ENCODE results near the gene ADAMTS4.

The ADAMTS4 gene

DNA sequence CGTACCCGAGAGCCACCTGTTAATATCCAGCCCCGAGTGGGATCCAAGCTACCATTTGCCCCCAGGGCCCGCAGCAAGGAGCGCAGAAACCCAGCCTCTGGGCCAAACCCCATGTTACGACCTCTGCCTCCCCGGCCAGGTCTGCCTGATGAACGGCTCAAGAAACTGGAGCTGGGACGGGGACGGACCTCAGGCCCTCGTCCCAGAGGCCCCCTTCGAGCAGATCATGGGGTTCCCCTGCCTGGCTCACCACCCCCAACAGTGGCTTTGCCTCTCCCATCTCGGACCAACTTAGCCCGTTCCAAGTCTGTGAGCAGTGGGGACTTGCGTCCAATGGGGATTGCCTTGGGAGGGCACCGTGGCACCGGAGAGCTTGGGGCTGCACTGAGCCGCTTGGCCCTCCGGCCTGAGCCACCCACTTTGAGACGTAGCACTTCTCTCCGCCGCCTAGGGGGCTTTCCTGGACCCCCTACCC is 38.1 kb downstream of the ADAMTS4 start:
- H3K79me1 ChIP-seq (ENCODE audit: low read length), result peaks cover 7% of the 10 kb centered on the region
- no peak overlapping the region for H2BK120ac ChIP-seq (ENCODE audit: insufficient read depth, low read length, poor library complexity)
- peak overlapping the region; percentile 0 for H3K9ac ChIP-seq (ENCODE audit: low read length)
- no peak overlapping the region for H4K91ac ChIP-seq (ENCODE audit: low read depth, low read length)
- H2AFZ ChIP-seq (ENCODE audit: insufficient read depth, low read length, poor library complexity), result no peak overlapping the region
- no peak for DNase-seq
- H4K8ac ChIP-seq (ENCODE audit: low read depth, low read length), result no peak overlapping the region
- no peak overlapping the region for H2AK5ac ChIP-seq (ENCODE audit: low read length)
- no peak overlapping the region for H3K18ac ChIP-seq (ENCODE audit: low read length)
- H3K27me3 ChIP-seq (ENCODE audit: insufficient read depth, low read length), result no peaks in the 10 kb centered on the region
- peaks cover 11 to 14% of the 10 kb centered on the region in 2 experiments for H3K4me1 ChIP-seq (ENCODE audit: control insufficient read depth in 1 of 2, insufficient read depth in 2 of 2, low read length in 2 of 2)
- WGBS (ENCODE audit: extremely low coverage, insufficient coverage, insufficient read length), result no CpG with 5 or more reads among the region's 22 CpGs
- peaks cover 2% of the 10 kb centered on the region for H3K9me3 ChIP-seq (ENCODE audit: insufficient read depth, low read depth, low read length)
- H3K14ac ChIP-seq (ENCODE audit: low read length), result no peak overlapping the region
- H2BK5ac ChIP-seq (ENCODE audit: low read depth, low read length, poor library complexity), result no peak overlapping the region
- no peak overlapping the region for H3K4me2 ChIP-seq (ENCODE audit: low read length)
- peaks cover 28 to 57% of the 10 kb centered on the region in 2 experiments for H3K36me3 ChIP-seq (ENCODE audit: control insufficient read depth in 1 of 2, insufficient read depth in 2 of 2, low read length in 2 of 2)
- no peak overlapping the region for H2BK12ac ChIP-seq (ENCODE audit: low read length)
- H4K12ac ChIP-seq (ENCODE audit: low read depth, low read length), result peak overlapping the region; percentile 46
- H3K27ac ChIP-seq (ENCODE audit: low read depth, low read length), result no peak overlapping the region
- no peak overlapping the region for H3K4ac ChIP-seq (ENCODE audit: low read depth, low read length)
- H3K23ac ChIP-seq (ENCODE audit: low read length), result no peak overlapping the region
- H3K79me2 ChIP-seq (ENCODE audit: control insufficient read depth, insufficient read depth, low read length, poor library complexity), result peaks cover 8% of the 10 kb centered on the region
- H3K4me3 ChIP-seq (ENCODE audit: low read depth, low read length), result no peak overlapping the region

DNA sequence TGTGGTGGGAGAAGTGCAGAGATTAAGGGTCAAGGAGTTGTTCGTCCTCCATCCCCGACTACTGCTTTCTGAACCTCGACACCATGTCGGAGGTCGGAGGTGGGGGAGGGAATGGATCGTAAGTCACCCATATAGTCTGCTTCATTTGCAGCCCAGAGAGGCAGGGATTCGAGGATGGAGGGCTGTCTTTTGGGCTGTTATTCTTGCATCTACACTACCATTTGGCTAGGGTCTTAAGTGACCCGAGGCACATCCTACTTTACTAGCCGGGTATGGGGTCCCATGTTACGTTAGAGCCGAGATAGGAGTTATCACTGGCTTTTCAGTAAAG is 39.0 kb downstream of the ADAMTS4 start:
- Histone ChIP-seq H3K4me2 (ENCODE audit: low read length) (peak overlapping the region; percentile 63), H3K27ac (ENCODE audit: low read depth, low read length) (peak overlapping the region; percentile 54), H3K79me1 (ENCODE audit: low read length) (peaks cover 7% of the 10 kb centered on the region), H3K4me3 (ENCODE audit: low read depth, low read length) (peak overlapping the region; percentile 84), H3K9me3 (ENCODE audit: insufficient read depth, low read depth, low read length) (peaks cover 2% of the 10 kb centered on the region), H3K14ac (ENCODE audit: low read length) (peak overlapping the region; percentile 72), H3K23ac (ENCODE audit: low read length) (no peak overlapping the region), H3K4me1 (ENCODE audit: control insufficient read depth in 1 of 2, insufficient read depth in 2 of 2, low read length in 2 of 2) (peaks cover 9 to 11% of the 10 kb centered on the region in 2 experiments), H2BK12ac (ENCODE audit: low read length) (no peak overlapping the region), H2BK120ac (ENCODE audit: insufficient read depth, low read length, poor library complexity) (peak overlapping the region; percentile 52), H3K36me3 (ENCODE audit: control insufficient read depth in 1 of 2, insufficient read depth in 2 of 2, low read length in 2 of 2) (peaks cover 26 to 53% of the 10 kb centered on the region in 2 experiments), H3K79me2 (ENCODE audit: control insufficient read depth, insufficient read depth, low read length, poor library complexity) (peaks cover 8% of the 10 kb centered on the region), H3K18ac (ENCODE audit: low read length) (peak overlapping the region; percentile 95), H2BK5ac (ENCODE audit: low read depth, low read length, poor library complexity) (peak overlapping the region; percentile 61), H3K4ac (ENCODE audit: low read depth, low read length) (peak overlapping the region; percentile 87), H4K91ac (ENCODE audit: low read depth, low read length) (peak overlapping the region; percentile 90), H4K12ac (ENCODE audit: low read depth, low read length) (peak overlapping the region; percentile 73), H2AFZ (ENCODE audit: insufficient read depth, low read length, poor library complexity) (peak overlapping the region; percentile 82), H3K9ac (ENCODE audit: low read length) (peak overlapping the region; percentile 70), H4K8ac (ENCODE audit: low read depth, low read length) (peak overlapping the region; percentile 99), H2AK5ac (ENCODE audit: low read length) (peak overlapping the region; percentile 83), H3K27me3 (ENCODE audit: insufficient read depth, low read length) (no peaks in the 10 kb centered on the region)
- DNase-seq, result no peak
- WGBS (ENCODE audit: extremely low coverage, insufficient coverage, insufficient read length), result no CpG with 5 or more reads among the region's 11 CpGs

DNA sequence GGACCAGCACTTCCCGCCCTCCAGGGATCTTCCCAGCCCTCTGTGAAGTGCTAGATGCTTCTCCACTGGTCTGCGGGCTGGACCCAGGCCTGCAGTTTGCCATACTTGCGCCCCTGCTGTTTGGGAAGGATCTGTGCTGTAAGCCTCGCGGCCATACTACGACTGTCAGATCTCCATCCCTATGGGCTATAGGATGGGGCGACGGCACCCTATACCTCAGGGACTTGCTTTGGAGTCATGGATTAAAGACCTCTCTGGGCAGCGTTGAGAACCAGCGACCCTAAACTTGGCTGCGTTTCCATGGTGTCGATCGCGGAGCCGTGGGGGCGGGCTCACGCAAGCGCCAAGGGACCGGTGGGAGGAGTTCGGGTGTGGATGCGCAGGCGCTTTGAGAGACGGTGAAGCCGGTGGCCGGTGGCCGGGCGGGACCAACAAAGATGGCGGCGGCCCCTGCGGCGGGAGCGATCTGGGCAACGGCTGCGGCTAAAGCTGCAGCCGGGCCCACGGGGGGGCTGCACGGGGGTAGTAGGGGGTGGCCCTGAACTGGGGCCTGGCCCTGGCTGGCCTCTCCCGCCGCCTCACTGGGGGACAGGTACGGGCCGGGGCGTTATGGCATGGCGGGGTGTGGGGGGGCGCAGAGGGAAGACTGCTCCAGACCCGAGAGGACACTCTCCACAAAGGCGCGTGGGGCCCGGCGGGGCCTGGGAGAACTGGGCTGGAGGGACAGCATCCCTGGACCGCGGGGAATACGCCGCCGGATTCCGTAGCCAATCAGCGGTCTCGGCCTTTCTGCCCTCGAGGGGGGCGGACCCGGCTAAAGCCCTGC is 39.6 kb downstream of the ADAMTS4 start, which contains the start of gene USP21:
Gene USP21, plus strand, starts transcription at position 414 of the 826 bp plus-strand sequence. CDS start 1,141 bp downstream, outside the sequence.
- Histone ChIP-seq H4K8ac (ENCODE audit: low read depth, low read length) (peak within 1 kb of the TSS; percentile 99), H3K79me1 (ENCODE audit: low read length) (peaks cover 8% of the 10 kb centered on the region), H3K27ac (ENCODE audit: low read depth, low read length) (peak within 1 kb of the TSS; percentile 54), H3K18ac (ENCODE audit: low read length) (peak within 1 kb of the TSS; percentile 95), H3K36me3 (ENCODE audit: control insufficient read depth in 1 of 2, insufficient read depth in 2 of 2, low read length in 2 of 2) (peaks cover 22 to 50% of the 10 kb centered on the region in 2 experiments), H4K91ac (ENCODE audit: low read depth, low read length) (peak within 1 kb of the TSS; percentile 90), H3K4ac (ENCODE audit: low read depth, low read length) (peak within 1 kb of the TSS; percentile 87), H3K4me2 (ENCODE audit: low read length) (peak within 1 kb of the TSS; percentile 68), H3K79me2 (ENCODE audit: control insufficient read depth, insufficient read depth, low read length, poor library complexity) (peaks cover 8% of the 10 kb centered on the region), H3K9ac (ENCODE audit: low read length) (peak within 1 kb of the TSS; percentile 70), H2BK12ac (ENCODE audit: low read length) (no peak within 1 kb of the TSS), H3K23ac (ENCODE audit: low read length) (no peak within 1 kb of the TSS), H2BK120ac (ENCODE audit: insufficient read depth, low read length, poor library complexity) (peak within 1 kb of the TSS; percentile 52), H3K9me3 (ENCODE audit: insufficient read depth, low read depth, low read length) (peaks cover 2% of the 10 kb centered on the region), H3K4me1 (ENCODE audit: control insufficient read depth in 1 of 2, insufficient read depth in 2 of 2, low read length in 2 of 2) (peaks cover 11 to 13% of the 10 kb centered on the region in 2 experiments), H3K27me3 (ENCODE audit: insufficient read depth, low read length) (no peaks in the 10 kb centered on the region), H3K14ac (ENCODE audit: low read length) (peak within 1 kb of the TSS; percentile 72), H4K12ac (ENCODE audit: low read depth, low read length) (peak within 1 kb of the TSS; percentile 73), H3K4me3 (ENCODE audit: low read depth, low read length) (peak within 1 kb of the TSS; percentile 84), H2AFZ (ENCODE audit: insufficient read depth, low read length, poor library complexity) (peak within 1 kb of the TSS; percentile 88), H2BK5ac (ENCODE audit: low read depth, low read length, poor library complexity) (peak within 1 kb of the TSS; percentile 61), H2AK5ac (ENCODE audit: low read length) (peak within 1 kb of the TSS; percentile 83)
- WGBS (ENCODE audit: extremely low coverage, insufficient coverage, insufficient read length), result no CpG with 5 or more reads among the region's 60 CpGs
- peak; percentile 88 to 96 for DNase-seq

DNA sequence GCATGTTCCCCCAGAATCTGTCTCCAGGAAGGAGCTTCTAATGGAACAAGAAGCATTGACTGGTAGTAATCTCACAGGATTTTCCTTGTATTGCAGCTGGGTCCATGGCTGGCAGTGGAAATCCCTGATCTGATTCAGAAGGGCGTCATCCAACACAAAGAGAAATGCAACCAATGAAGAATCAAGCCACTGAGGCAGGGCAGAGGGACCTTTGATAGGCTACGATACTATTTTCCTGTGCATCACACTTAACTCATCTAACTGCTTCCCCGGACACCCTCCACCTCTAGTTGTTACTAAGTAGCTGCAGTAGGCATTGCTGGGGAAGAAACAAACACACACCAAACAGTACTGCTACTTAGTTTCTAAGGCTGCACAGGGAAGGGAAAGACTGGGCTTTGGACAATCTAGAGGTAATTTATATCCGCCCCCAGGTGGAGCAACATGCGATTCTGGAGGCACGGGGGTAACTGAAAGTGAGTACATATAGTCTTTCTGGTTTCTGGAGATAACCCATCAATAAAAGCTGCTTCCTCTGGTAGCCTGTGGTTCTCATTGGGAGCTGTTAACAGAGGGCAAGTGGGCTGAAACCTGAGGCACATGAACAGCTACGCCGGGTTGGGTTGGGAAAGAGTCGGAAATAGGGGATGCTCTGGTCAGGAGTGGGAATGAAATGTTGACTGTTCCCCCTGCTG is 40.4 kb downstream of the ADAMTS4 start:
- Histone ChIP-seq H3K14ac (ENCODE audit: low read length) (no peak overlapping the region), H3K27me3 (ENCODE audit: insufficient read depth, low read length) (no peaks in the 10 kb centered on the region), H3K79me2 (ENCODE audit: control insufficient read depth, insufficient read depth, low read length, poor library complexity) (peaks cover 12% of the 10 kb centered on the region), H3K4ac (ENCODE audit: low read depth, low read length) (no peak overlapping the region), H2BK120ac (ENCODE audit: insufficient read depth, low read length, poor library complexity) (no peak overlapping the region), H3K4me2 (ENCODE audit: low read length) (peak overlapping the region; percentile 68), H3K18ac (ENCODE audit: low read length) (no peak overlapping the region), H3K23ac (ENCODE audit: low read length) (no peak overlapping the region), H4K12ac (ENCODE audit: low read depth, low read length) (peak overlapping the region; percentile 68), H2BK12ac (ENCODE audit: low read length) (no peak overlapping the region), H3K4me3 (ENCODE audit: low read depth, low read length) (no peak overlapping the region), H4K91ac (ENCODE audit: low read depth, low read length) (peak overlapping the region; percentile 33), H2AK5ac (ENCODE audit: low read length) (no peak overlapping the region), H3K9ac (ENCODE audit: low read length) (no peak overlapping the region), H3K9me3 (ENCODE audit: insufficient read depth, low read depth, low read length) (peaks cover 2% of the 10 kb centered on the region), H3K4me1 (ENCODE audit: control insufficient read depth in 1 of 2, insufficient read depth in 2 of 2, low read length in 2 of 2) (peaks cover 11 to 13% of the 10 kb centered on the region in 2 experiments), H2AFZ (ENCODE audit: insufficient read depth, low read length, poor library complexity) (no peak overlapping the region), H3K36me3 (ENCODE audit: control insufficient read depth in 1 of 2, insufficient read depth in 2 of 2, low read length in 2 of 2) (peaks cover 22 to 47% of the 10 kb centered on the region in 2 experiments), H2BK5ac (ENCODE audit: low read depth, low read length, poor library complexity) (no peak overlapping the region), H3K79me1 (ENCODE audit: low read length) (peaks cover 14% of the 10 kb centered on the region), H3K27ac (ENCODE audit: low read depth, low read length) (peak overlapping the region; percentile 7), H4K8ac (ENCODE audit: low read depth, low read length) (peak overlapping the region; percentile 91)
- no CpG with 5 or more reads among the region's 9 CpGs for WGBS (ENCODE audit: extremely low coverage, insufficient coverage, insufficient read length)
- no peak for DNase-seq
